Measurements from ENCODE around the gene TMEM270.
"Not testable (repeated sequence)": the region's sequence is repeated elsewhere in the genome, so short reads cannot be mapped to it uniquely, and the experiment has no call there.

The TMEM270 gene

DNA sequence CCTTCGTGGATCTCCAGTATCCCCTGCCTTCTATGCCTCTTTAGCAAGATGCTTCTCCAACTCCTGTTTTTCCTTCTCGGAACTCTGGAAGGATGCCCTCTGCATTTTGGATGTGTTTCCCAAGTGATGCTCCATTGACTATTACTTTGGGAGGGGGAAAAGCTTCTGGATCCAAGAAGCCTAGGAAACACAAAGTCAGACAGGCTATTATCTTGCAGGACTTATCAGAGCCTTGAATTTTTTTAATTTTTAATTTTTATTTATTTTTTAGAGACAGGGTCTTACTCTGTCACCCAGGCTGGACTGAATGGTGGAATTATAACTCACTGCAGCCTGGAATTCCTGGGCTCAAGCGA lies 21.1 kb downstream of the TMEM270 start:
- no peak for DNase-seq (ENCODE audit: extremely low read depth in 1 of 2, low read depth in 1 of 2)

DNA sequence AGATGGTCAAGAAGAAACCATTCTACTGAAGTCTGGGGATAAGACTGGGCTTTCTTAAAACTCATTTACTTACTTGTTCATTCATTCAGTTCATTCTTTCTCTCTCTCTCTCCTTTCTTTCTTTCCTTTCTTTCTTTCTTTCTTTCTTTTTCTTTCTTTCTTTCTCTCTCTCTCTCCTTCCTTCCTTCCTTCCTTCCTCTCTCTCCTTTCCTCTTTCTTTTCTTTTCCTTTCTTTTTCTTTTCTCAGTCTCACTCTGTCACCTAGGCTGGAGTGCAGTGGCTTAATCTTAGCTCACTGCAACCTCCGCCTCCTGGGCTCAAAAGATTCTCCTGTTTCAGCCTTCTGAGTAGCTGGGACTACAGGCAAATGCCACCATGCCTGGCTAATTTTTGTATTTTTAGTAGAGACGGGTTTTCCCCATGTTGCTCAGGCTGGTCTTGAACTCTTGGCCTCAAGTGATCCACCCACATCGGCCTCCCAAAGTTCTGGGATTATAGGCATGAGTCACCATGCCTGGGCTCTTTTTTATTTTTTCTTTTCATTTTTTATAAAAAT lies 24.0 kb downstream of the TMEM270 start:
- not testable (repeated sequence) for DNase-seq (ENCODE audit: extremely low read depth in 1 of 2, low read depth in 1 of 2)

DNA sequence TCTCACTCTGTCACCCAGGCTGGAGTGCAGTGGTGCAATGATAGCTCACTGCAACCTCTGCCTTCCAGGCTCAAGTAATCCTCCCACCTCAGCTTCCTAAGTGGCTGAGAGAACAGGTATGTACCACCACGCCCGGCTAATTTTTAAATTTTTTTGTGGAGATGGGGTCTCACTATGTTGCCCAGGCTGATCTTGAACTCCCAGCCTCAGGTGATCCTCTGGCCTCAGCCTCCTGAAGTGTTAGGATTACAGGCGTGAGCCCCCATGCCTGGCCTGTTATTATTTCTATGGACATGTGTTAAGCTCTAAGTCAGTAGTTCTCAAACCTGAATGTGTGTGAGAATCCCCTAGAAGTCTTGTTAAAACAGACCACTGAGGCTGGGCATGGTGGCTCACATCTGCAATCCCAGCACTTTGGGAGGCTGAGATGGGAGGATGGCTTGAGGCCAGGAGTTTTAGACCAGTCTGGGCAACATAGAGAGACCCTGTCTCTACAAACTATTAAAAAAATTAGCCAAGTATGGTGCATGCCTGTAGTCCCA lies 24.5 kb downstream of the TMEM270 start:
- DNase-seq (ENCODE audit: extremely low read depth in 1 of 2, low read depth in 1 of 2) = no peak

DNA sequence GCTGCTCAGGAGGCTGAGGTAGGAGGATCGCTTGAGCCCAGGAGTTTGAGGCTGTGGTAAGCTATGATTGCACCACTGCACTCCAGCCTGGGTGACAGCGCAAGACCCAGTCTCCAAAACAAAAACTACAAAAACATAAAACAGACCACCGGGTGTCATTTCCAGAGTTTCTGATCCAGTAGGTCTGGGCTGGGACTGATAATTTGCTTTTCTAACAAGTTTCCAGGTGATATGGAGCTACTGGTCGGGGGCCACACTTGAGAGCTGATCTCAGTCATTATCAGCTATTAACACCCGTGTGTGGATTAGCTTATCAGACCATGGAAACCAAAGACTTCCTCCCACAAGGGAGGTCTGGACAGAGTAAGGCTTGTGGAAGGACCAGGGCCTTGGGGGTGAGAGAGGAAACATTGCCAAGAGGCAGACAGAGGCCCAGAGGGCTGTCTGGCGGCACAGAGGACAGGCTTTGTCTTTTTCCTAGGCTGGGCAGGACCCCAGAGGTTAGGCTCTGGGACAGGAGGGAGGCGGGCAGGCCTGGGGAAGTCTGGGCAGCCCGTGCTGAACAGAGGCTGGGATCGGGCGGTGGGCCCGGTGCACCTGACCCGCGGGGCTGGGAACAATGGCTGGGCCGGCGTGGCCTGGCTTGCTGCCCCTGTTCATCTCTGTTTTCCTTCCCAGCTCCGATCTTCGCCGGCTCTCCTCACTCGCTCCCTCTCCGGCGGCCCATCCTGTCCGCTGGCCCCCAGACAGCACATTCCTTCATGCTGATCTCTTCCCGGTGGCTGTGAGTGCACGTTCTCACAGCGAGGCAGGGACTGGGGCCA lies 25.2 kb downstream of the TMEM270 start:
- DNase-seq (ENCODE audit: extremely low read depth in 1 of 2, low read depth in 1 of 2) = no peak

DNA sequence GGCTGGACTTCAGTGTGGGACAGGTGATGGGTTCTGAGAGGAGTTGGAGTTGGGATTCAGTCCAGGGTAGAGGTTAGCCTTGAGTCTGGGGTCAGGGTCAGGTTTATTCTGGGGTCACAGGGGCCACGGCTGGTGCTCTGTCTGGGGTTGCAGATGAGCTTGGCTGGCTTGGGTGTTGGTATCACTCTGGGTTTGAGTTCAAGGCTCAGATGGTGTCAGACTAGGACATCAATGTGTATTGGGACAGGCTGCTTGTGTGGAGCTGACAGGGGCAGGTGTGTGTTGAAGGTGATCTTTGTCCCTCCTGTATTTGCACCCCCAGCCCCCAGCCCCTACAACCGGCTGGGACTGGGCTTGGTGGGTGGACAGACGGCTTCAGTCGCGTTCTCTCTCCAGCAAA lies 26.8 kb downstream of the TMEM270 start:
- no peak for DNase-seq (ENCODE audit: extremely low read depth in 1 of 2, low read depth in 1 of 2)

DNA sequence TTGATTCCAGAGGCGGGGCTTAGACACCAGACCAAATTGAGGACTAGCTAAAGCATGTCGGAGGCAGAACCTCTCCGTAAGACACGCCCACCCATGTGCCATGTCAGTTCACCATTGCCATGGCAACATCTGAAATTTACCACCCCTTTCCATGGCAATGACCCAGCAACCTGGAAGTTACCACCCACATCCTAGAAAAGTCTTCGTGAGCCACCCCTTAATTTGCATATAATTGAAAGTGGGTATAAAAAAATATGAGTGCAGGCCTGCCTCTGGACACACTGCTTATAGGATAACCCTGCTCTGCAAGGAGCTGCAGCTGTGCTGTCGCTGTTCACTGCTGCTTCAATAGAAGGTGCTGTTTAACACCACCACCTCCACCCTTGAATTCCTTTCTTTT lies 28.0 kb downstream of the TMEM270 start:
- DNase-seq (ENCODE audit: extremely low read depth in 1 of 2, low read depth in 1 of 2) = no peak

DNA sequence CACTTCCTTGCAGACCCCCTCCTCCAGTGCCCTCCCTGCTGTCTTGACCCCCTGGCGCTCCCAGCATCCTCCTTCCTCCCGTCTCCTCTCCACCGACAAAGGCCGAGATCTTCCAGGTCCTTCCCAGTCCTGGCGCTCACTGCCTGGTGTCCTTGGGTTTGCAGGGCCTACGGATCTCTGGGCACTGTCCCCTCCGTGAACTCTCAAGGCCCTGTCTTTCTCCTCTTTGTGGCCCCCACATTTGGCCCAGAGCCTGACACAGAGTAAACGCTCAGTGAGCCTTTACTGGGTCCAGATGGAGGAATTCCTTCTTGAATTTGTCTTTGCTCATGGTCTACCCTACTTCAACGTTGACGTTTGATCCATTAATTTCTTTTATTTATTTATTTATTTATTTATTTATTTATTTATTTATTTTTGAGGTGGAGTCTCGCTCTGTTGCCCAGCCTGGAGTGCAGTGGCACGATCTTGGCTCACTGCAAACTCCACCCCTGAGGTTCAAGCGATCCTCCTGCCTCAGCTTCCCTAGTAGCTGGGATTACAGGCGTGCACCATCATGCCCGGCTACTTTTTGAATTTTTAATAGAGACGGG lies 29.7 kb downstream of the TMEM270 start:
- DNase-seq (ENCODE audit: extremely low read depth in 1 of 2, low read depth in 1 of 2) = no peak

DNA sequence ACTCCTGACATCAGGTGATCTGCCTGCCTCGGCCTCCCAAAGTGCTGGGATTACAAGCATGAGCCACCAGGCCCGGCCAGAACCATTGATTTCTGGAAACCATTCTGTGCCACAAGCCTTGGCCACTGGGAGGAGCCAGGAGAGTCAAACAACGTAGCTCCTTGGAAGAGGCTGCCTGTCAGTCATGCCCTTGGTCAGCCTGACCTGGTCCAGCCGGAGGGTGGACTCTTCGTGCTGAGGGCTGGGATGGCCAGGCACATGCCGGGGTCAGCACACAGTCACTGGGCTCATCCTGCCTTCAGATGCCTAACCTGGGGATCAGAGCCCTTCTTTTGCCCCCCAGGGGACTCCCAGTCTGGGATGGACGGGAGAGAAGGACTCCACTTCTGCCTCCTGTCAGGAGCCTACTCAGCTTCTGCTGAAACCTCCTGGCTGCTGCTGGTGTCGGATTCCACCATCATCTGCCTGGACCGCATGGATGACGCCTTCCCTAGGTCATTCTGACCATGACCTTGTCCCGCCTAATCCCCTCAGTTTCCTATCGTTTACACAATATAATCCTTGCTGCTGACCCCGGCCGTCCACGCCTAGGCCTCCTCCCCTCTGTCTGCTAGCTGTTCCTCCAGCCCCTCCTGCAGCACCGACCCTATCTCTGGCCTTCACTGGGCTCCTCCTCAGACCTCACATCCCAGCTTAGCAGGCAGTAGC lies 30.4 kb downstream of the TMEM270 start:
- no peak for DNase-seq (ENCODE audit: extremely low read depth in 1 of 2, low read depth in 1 of 2)

DNA sequence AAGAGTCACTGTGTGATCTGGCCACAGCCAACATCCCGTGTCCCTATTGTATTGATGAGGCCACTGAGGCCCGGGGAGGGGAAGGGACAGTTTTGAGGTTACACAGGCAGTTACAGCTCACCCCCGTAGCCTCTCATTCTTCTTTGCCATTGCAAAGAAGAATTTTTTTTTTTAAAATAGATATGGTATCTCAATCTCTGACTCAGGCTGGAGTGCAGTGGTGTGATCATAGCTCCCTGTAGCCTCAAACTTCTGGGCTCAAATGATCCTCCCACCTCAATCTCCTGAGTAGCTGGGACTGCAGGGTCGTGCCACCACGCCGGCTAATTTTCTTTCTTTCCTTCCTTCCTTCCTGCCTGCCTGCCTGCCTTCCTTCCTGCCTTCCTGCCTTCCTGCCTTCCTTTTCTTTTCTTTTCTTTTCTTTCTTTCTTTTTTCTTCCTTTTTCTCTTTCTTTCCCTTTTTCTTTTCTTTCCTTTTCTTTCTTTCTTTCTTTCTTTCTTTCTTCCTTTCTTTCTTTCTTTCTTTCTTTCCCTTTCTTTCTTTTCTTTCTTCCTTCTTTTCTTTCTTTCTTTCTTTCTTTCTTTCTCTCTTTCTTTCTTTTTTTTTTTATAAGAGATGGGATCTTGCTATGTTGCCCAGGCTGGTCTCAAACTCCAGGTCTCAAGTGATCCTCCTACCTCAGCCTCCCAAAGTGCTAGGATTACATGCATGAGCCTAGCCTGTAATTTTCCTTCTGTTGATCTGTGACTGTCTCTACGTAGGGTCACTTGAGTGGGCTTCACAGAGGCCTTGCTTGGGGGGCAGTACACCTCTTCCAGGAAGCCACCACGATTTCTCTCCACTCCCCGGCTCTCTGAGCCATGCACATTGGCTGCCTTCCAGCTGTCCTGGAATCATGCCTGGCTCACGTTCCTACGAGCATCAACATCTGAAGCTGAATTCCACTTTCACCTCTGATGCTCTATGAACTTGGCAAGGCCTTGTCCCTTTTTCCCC lies 31.3 kb downstream of the TMEM270 start:
- no peak for DNase-seq (ENCODE audit: extremely low read depth in 1 of 2, low read depth in 1 of 2)

DNA sequence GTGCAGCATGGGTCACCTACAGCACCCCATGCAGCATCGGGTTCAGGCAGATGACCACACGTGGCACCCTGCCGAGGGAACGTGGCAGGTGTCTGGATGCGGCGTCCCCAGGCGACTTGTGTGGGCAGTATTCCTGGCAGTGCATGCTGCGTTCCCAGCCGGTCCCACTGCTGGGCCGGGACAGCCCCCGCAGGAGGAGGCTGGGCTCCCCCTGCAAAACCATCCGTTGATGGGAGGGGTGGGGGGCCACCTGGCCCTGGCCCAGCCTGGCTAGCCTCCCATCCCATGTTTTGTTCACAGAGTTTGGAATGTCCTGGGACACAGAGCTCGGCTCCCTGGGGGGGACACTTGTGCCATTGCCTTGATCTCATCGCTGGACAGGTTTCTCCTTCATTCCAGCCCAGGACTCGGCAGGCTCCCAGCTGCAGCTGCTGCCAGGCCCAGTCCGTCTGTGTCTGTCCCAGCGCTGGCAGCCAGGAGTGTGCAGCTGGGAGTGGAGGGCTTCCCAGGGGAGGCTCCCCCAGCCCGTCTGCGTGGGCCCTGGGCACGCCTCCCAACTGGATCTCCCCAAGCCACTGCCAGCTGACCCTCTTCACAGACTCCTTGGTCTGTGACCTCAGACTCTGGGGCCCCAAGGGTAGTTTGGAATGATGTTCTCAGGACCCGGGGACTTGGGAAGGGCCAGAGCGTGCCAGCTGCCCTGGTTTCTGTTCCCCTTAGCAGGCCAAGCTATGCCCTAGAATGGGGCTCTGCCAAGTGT lies 32.6 kb downstream of the TMEM270 start:
- DNase-seq (ENCODE audit: extremely low read depth in 1 of 2, low read depth in 1 of 2) = no peak

DNA sequence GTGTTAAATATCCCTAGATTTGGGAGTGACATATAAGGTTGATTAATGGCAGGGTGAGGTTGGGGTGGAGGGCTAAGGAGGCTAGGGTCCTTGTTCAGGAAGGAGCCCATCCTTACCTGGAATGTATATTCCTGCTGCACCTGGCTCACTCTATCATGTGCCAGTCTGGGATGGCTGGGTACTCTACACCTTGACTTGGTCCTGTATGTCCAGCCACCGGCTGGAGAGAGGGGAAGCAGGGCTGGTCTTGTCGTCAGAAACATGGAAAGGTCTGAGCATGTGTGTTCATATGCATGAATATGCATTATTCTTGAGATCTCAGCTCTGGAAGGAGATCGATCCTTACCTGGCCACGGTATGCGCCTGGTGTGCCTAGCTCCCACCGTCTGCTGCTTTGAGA lies 33.2 kb downstream of the TMEM270 start:
- no peak for DNase-seq (ENCODE audit: extremely low read depth in 1 of 2, low read depth in 1 of 2)

DNA sequence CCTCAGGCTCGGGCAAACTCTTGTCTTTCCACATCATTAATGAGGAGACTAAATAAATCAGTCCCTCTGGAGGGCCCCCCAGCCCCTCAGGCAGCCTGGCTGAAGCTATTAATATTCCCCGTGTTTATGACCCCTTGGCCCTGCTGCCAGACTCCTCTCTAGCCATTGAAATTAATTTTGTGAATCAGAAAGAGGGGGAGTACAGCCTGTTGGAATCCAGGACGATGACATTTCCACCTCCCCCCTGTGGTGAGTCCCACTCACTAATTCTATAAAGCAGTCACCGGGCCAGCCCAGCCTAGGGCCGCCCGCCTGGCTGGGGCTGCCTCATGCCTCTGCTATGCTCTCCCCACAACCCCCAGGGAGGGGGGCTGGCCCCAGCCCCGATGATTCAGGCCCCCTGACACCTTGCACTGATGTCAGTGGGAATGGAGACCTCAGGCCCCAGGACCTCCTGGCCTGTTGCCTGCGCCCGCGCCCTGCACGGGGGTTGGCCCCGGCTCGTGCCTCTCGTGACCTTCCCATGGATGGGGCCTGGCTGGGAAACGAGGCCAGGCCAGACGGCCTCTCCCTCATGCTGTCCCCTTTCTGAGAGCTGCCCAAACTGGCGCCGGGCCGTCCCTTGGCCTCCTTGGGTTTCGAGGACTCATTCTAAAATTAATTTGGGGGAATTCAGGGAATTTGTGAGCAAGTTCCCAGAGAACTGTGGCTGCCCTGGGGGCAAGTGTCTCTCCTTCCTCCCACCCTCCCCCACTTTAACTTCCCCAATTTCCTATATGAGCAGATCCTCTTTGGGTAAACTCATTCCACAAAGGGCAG lies 34.0 kb downstream of the TMEM270 start:
- no peak for DNase-seq (ENCODE audit: extremely low read depth in 1 of 2, low read depth in 1 of 2)

DNA sequence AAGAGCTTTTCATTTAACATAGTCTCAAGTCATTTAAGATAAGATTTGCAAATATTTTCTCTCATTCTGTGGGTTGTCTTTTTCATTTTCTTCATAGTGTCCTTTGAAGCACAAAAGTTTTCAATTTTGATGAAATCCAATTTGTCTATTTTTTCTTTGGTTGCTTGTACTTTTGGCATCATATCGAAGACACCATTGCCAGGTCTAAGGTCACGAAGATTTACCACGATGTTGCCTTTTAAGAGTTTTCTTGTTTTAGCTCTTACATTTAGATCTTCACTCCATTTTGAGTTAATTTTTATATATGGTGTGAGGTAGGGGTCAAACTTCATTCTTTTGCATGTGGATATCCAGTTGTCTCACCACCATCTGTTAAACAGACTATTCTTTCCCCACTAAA lies 34.7 kb downstream of the TMEM270 start:
- DNase-seq (ENCODE audit: extremely low read depth in 1 of 2, low read depth in 1 of 2) = no peak

DNA sequence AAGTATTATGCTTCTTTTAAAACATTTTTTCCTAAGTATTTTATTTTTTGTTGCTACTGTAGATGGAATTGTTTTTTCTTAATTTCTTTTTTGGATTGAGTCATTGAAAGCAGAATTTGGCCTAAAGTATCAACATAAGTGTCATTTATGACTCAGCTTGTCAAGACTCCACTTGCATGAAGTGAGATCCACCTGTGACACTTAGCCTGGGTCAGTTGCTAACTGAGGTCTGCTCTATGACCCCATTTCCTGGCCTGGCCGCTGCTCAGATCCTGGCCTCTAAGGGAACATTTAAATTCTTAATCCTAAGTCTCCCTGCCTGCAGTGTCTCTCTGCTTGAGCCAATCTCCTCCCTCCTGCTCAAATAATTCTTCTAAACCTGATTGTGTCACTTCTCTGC lies 35.5 kb downstream of the TMEM270 start:
- no peak for DNase-seq (ENCODE audit: extremely low read depth in 1 of 2, low read depth in 1 of 2)

DNA sequence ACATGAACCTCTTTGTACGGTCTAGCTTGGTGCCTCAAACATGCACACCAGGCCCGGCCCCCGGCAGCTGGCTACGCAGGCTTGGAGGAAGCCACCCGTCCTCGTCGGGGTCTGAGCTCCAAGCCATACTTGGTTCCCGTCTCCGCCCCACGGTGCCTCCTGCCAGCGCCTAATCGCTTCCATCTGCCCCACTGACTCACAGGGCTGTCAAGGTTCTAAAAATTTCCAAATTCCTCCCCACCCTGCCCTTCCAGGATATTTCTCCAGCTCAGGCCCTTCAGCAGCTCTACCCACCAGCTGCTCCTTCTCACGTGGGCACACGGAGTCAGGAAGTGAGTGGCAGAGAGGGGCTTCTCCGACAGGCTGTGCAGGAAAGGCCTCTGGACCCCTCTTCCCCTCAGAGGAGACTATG lies 38.8 kb downstream of the TMEM270 start:
- DNase-seq (ENCODE audit: extremely low read depth in 1 of 2, low read depth in 1 of 2) = no peak

DNA sequence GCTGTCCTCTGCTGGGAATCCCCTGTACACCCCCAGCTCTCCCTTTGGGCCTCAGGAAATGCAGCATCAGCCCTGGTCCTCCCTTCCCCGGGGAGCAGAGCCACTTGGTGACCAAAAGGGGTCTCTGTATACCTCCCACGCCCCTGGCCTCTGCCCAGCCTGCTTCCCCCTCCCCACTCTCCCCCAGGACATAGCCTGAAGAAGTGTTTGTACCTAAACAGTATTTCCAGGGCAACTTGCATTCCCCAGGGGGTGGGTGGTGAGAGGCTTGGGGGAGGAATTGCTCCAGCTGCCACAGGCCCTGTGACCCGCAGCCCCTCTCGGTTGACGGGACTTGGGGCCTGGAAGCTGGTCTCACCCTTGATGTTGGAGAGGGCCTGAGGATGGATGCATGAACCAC lies 39.3 kb downstream of the TMEM270 start:
- DNase-seq (ENCODE audit: extremely low read depth in 1 of 2, low read depth in 1 of 2) = no peak

DNA sequence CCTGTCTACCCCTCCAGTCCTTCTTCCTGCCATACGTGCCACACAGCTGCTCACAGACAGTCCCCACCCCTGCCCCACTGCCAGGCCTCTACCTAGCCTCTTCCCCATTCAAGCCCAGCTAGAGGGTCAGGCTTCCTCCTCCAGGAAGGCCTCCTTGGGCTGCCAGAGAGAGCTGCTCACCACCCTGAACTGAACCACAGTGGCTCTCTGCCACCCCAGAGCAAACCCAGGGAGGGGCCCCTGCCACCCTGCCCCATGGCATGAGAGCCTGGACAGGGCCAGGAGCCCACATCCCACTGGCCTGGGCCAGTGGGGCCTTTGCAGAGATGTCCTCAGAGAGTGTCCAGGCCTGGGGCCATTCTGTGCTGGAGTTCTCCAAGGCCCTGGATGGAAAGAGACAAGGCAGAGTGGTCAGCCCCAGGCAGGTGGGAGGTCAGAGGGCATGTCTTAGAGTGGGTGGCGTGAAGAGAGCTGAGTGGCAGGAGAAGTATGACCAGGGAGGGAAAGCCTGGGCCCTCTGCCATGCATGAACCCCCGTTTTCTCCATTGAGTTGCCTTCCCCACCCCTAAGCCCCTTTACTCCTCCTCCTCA lies 40.4 kb downstream of the TMEM270 start:
- no peak for DNase-seq (ENCODE audit: extremely low read depth in 1 of 2, low read depth in 1 of 2)

DNA sequence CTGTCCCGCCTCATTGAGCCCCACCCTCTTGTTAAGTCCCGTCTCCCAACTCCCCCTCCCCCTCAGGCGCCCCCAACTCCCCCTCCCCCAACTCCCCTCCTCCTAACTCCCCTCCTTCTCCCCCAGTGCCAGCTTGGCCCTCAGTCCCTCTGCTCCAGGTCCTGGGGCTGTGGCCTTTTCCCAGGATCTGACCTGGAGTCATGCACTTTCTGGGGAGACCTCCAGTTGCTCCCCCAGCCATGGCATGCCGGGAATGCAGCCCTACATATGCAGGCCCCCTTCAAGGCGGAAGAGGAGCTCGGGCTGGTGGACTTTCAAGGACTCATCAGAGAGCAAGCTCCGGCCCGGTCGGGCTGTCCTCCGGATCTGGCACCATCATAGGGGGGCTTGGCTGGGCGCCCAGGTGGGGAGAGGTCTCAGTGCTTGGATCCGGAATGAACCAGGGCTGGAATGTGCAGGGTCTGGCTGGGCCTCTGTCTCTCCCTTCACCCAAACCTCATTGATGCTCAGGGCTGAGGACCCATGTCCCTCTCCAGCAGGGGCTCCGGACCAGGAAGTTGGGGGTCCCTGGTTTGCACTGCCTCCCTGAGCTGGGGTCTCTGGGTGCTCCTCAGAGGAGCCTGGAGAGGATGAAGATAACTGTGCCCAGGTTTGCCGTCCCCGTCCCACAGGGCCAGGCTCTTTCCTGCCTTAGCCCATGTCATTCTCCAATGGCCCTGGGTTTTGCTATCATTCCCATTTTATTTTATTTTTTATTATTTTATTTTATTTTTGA lies 41.1 kb downstream of the TMEM270 start:
- DNase-seq (ENCODE audit: extremely low read depth in 1 of 2, low read depth in 1 of 2) = no peak
